ENCODE results near the gene NLGN4Y. TPM values are rescaled to one million over a fixed set of nuclear protein-coding genes. Genes with fewer than 3 reads are reported as not detected.

Gene NLGN4Y
- total RNA-seq, 4 donors from 2014 or later = 6.8 to 41.8 TPM; not detected in 2

- DNase-seq (ENCODE audit: low spot score in 2 of 2) = no peak
- Histone ChIP-seq H3K36me3 (no peaks in the 10 kb centered on the region), H3K4me1 (no peaks in the 10 kb centered on the region), H3K27me3 (no peaks in the 10 kb centered on the region), H3K27ac (no peak overlapping the region), H3K9me3 (no peaks in the 10 kb centered on the region), H3K4me3 (no peak overlapping the region)
- no peak for TF ChIP-seq POLR2A (IDR thresholded peaks at IDR 0.05)
- no peak for TF ChIP-seq EP300 (IDR thresholded peaks at IDR 0.05)
- TF ChIP-seq CTCF (IDR thresholded peaks at IDR 0.05) = no peak
- WGBS, 2 donors = 25% methylated on average over 2 of the region's 2 CpGs; no CpG with 5 or more reads in 1 of the 2 donors
Measured at GRCh38 chrY:14801096-14801495, 276.8 kb downstream of the NLGN4Y start.

DNA sequence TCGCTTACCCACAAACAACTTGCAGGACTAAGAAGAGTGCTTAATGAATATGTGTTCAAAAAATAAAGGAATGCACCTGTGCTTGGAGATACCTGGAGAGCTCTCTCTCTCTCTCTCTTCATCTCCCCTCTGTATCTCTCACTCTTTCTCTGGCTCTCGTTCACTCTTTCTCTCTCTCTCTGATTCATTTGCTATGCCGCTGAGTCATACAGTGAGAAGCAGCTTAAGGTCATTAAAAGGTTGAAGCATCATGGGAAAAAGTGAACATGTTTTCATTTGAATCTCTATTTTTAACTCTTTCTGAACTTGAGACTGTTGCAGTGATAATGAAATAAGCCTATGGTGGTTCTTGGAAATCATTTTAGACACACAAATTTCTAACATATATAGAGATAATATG, 277.8 kb downstream of the NLGN4Y start:
- Histone ChIP-seq H3K4me3 (no peak overlapping the region), H3K36me3 (no peaks in the 10 kb centered on the region), H3K27me3 (no peaks in the 10 kb centered on the region), H3K9me3 (no peaks in the 10 kb centered on the region), H3K4me1 (no peaks in the 10 kb centered on the region), H3K27ac (no peak overlapping the region)
- TF ChIP-seq POLR2A (IDR thresholded peaks at IDR 0.05) = no peak
- no peak for TF ChIP-seq EP300 (IDR thresholded peaks at IDR 0.05)
- no peak for TF ChIP-seq CTCF (IDR thresholded peaks at IDR 0.05)
- DNase-seq (ENCODE audit: low spot score in 2 of 2) = no peak
- 44% methylated on average over 3 of the region's 3 CpGs; no CpG with 5 or more reads in 1 of the 2 donors for WGBS, 2 donors

- Histone ChIP-seq H3K27ac (no peak overlapping the region), H3K9me3 (no peaks in the 10 kb centered on the region), H3K4me3 (no peak overlapping the region), H3K27me3 (no peaks in the 10 kb centered on the region), H3K36me3 (no peaks in the 10 kb centered on the region), H3K4me1 (no peaks in the 10 kb centered on the region)
- DNase-seq (ENCODE audit: low spot score in 2 of 2) = no peak
- no peak for TF ChIP-seq CTCF (IDR thresholded peaks at IDR 0.05)
- TF ChIP-seq POLR2A (IDR thresholded peaks at IDR 0.05) = no peak
- TF ChIP-seq EP300 (IDR thresholded peaks at IDR 0.05) = no peak
Measured at GRCh38 chrY:14804041-14804440, 279.7 kb downstream of the NLGN4Y start.

- H3K36me3 ChIP-seq = no peaks in the 10 kb centered on the region
- no peak for DNase-seq (ENCODE audit: low spot score in 2 of 2)
- H3K4me1 ChIP-seq = no peaks in the 10 kb centered on the region
- H3K27ac ChIP-seq = no peak overlapping the region
- TF ChIP-seq CTCF (IDR thresholded peaks at IDR 0.05) (no peak), POLR2A (IDR thresholded peaks at IDR 0.05) (no peak), EP300 (IDR thresholded peaks at IDR 0.05) (no peak)
- H3K27me3 ChIP-seq = no peaks in the 10 kb centered on the region
- no peak overlapping the region for H3K4me3 ChIP-seq
- no peaks in the 10 kb centered on the region for H3K9me3 ChIP-seq
Measured at GRCh38 chrY:14818452-14818851, 294.1 kb downstream of the NLGN4Y start.

GRCh38 chrY:14822201-14822600, 297.9 kb downstream of the NLGN4Y start:
- TF ChIP-seq POLR2A (IDR thresholded peaks at IDR 0.05) (no peak), CTCF (IDR thresholded peaks at IDR 0.05) (no peak), EP300 (IDR thresholded peaks at IDR 0.05) (no peak)
- DNase-seq (ENCODE audit: low spot score in 2 of 2) = no peak
- Histone ChIP-seq H3K36me3 (no peaks in the 10 kb centered on the region), H3K4me1 (no peaks in the 10 kb centered on the region), H3K27ac (no peak overlapping the region), H3K4me3 (no peak overlapping the region), H3K9me3 (no peaks in the 10 kb centered on the region), H3K27me3 (no peaks in the 10 kb centered on the region)
- WGBS, 2 donors = 7% methylated on average over 2 of the region's 2 CpGs; no CpG with 5 or more reads in 1 of the 2 donors
